Astrocyte (in vitro differentiated cells and primary cell): ENCODE measurements around the gene ACSF3. TPM values are rescaled to one million over a fixed set of nuclear protein-coding genes. Genes with fewer than 3 reads are reported as not detected.

Experiments used
- DNase-seq: peaks from one replicate; pipeline ENCODE4 v3.0.0-alpha.2; 2010; ENCODE audit warnings: low read depth
- FAIRE-seq: peaks from 2 replicates; lab custom pipeline; 2011; peaks lifted over from hg19 to GRCh38; lab: Jason Lieb, UNC
- H2AFZ ChIP-seq: 2 replicates; pipeline ENCODE4 v1.6.0; 2012; ENCODE audit warnings: low read depth, low read length, inconsistent platforms
- H3K27ac ChIP-seq: 2 replicates; pipeline ENCODE4 v1.5.1; 2011; ENCODE audit warnings: low read depth, low read length, inconsistent platforms
- H3K27me3 ChIP-seq: 2 replicates; pipeline ENCODE4 v1.6.0; 2011; ENCODE audit warnings: low read length, inconsistent platforms; ENCODE audit not compliant: insufficient read depth
- H3K36me3 ChIP-seq: 2 replicates; pipeline ENCODE4 v1.5.1; 2011; ENCODE audit warnings: low read length, inconsistent platforms; ENCODE audit not compliant: insufficient read depth
- H3K4me1 ChIP-seq: 2 replicates; pipeline ENCODE4 v1.5.1; 2011; ENCODE audit warnings: low read length, inconsistent platforms; ENCODE audit not compliant: insufficient read depth
- H3K4me2 ChIP-seq: 2 replicates; pipeline ENCODE4 v1.6.0; 2012; ENCODE audit warnings: low read length, inconsistent platforms
- H3K4me3 ChIP-seq: 2 replicates; pipeline ENCODE4 v1.5.1; 2011; ENCODE audit warnings: low read depth, mild to moderate bottlenecking, low read length, inconsistent platforms; ENCODE audit not compliant: insufficient read depth
- H3K79me2 ChIP-seq: 2 replicates; pipeline ENCODE4 v1.6.0; 2012; ENCODE audit warnings: mild to moderate bottlenecking, low read length, inconsistent platforms; ENCODE audit not compliant: insufficient read depth
- H3K9ac ChIP-seq: 2 replicates; pipeline ENCODE4 v1.6.0; 2012; ENCODE audit warnings: mild to moderate bottlenecking, low read length, inconsistent platforms
- H3K9me3 ChIP-seq: 2 replicates; pipeline ENCODE4 v1.5.1; 2012; ENCODE audit warnings: low read depth, mild to moderate bottlenecking, low read length, inconsistent platforms; ENCODE audit not compliant: insufficient read depth
- H4K20me1 ChIP-seq: 2 replicates; pipeline ENCODE4 v1.6.0; 2012; ENCODE audit warnings: low read length, inconsistent platforms; ENCODE audit not compliant: insufficient read depth
- H3K27ac Mint-ChIP-seq: one replicate; pipeline ENCODE4 v1.8.0; 2021; ENCODE audit warnings: mild to moderate bottlenecking, mixed read lengths; ENCODE audit not compliant: unreplicated experiment
- H3K27me3 Mint-ChIP-seq: one replicate; pipeline ENCODE4 v1.8.0; 2021; ENCODE audit warnings: low read depth, mixed read lengths; ENCODE audit not compliant: unreplicated experiment
- H3K36me3 Mint-ChIP-seq: one replicate; pipeline ENCODE4 v1.8.0; 2021; ENCODE audit warnings: low read depth, mixed read lengths; ENCODE audit not compliant: unreplicated experiment
- H3K4me1 Mint-ChIP-seq: one replicate; pipeline ENCODE4 v1.8.0; 2021; ENCODE audit warnings: low read depth, mixed read lengths; ENCODE audit not compliant: unreplicated experiment
- H3K4me3 Mint-ChIP-seq: one replicate; pipeline ENCODE4 v1.8.0; 2021; ENCODE audit warnings: mild to moderate bottlenecking, moderate library complexity, mixed read lengths; ENCODE audit not compliant: unreplicated experiment
- H3K9me3 Mint-ChIP-seq: one replicate; pipeline ENCODE4 v1.8.0; 2021; ENCODE audit warnings: mild to moderate bottlenecking, mixed read lengths; ENCODE audit not compliant: unreplicated experiment
- CTCF ChIP-seq: IDR thresholded peaks from 2 replicates; pipeline ENCODE4 v1.5.1; 2011; ENCODE audit warnings: low read depth, mild to moderate bottlenecking, inconsistent platforms, low read length, moderate library complexity; ENCODE audit not compliant: insufficient read depth
- EZH2 ChIP-seq: IDR thresholded peaks from 2 replicates; pipeline ENCODE4 v1.6.1; 2012; ENCODE audit warnings: mild to moderate bottlenecking, low read length, inconsistent platforms; ENCODE audit not compliant: insufficient read depth
- total RNA-seq: library from RNA; stranded (reverse); gene quantifications from 2 replicates; pipeline ENCODE4 v1.2.1, GENCODE V29; 2021

Gene ACSF3
- total RNA-seq, 1 donor from 2014 or later = 17.0 TPM

- no peak for TF ChIP-seq CTCF
- no peak for TF ChIP-seq EZH2
- Mint-ChIP-seq H3K9me3 (no peaks in the 10 kb centered on the region), H3K4me3 (no peak overlapping the region), H3K36me3 (peaks cover 21% of the 10 kb centered on the region), H3K4me1 (peaks cover 2% of the 10 kb centered on the region), H3K27ac (no peak overlapping the region), H3K27me3 (no peaks in the 10 kb centered on the region)
- no peak overlapping the region for H3K9ac ChIP-seq
- DNase-seq = no peak
- no peak for FAIRE-seq
- peaks cover 3% of the 10 kb centered on the region for H3K36me3 ChIP-seq
- H3K27me3 ChIP-seq = no peaks in the 10 kb centered on the region
- no peak overlapping the region for H3K27ac ChIP-seq
- H3K79me2 ChIP-seq = no peaks in the 10 kb centered on the region
- H4K20me1 ChIP-seq = peaks cover 5% of the 10 kb centered on the region
- no peak overlapping the region for H3K4me3 ChIP-seq
- H3K4me1 ChIP-seq = no peaks in the 10 kb centered on the region
- no peak overlapping the region for H3K4me2 ChIP-seq
- peaks cover 4% of the 10 kb centered on the region for H3K9me3 ChIP-seq
- H2AFZ ChIP-seq = no peak overlapping the region
Observed at GRCh38 chr16:89123001-89123830, 29.6 kb downstream of the ACSF3 start.

GRCh38 chr16:89123831-89124100 lies 30.1 kb downstream of the ACSF3 start:
- Histone ChIP-seq H3K27me3 (no peaks in the 10 kb centered on the region), H3K4me2 (no peak overlapping the region), H3K4me1 (no peaks in the 10 kb centered on the region), H2AFZ (no peak overlapping the region), H3K9me3 (peaks cover 4% of the 10 kb centered on the region), H3K79me2 (no peaks in the 10 kb centered on the region), H3K27ac (no peak overlapping the region), H3K9ac (no peak overlapping the region), H3K4me3 (no peak overlapping the region), H4K20me1 (no peaks in the 10 kb centered on the region), H3K36me3 (peaks cover 3% of the 10 kb centered on the region)
- no peak for DNase-seq
- no peak overlapping the region for H3K27ac Mint-ChIP-seq
- H3K36me3 Mint-ChIP-seq = peaks cover 21% of the 10 kb centered on the region
- no peak for TF ChIP-seq CTCF
- TF ChIP-seq EZH2 = no peak
- no peaks in the 10 kb centered on the region for H3K27me3 Mint-ChIP-seq
- no peak overlapping the region for H3K4me3 Mint-ChIP-seq
- FAIRE-seq = no peak
- H3K9me3 Mint-ChIP-seq = no peaks in the 10 kb centered on the region
- no peaks in the 10 kb centered on the region for H3K4me1 Mint-ChIP-seq

GRCh38 chr16:89129378-89129777 lies 35.7 kb downstream of the ACSF3 start:
- TF ChIP-seq CTCF = no peak
- no peak for TF ChIP-seq EZH2
- H3K27me3 Mint-ChIP-seq = no peaks in the 10 kb centered on the region
- Histone ChIP-seq H3K79me2 (no peaks in the 10 kb centered on the region), H3K27me3 (no peaks in the 10 kb centered on the region), H3K4me2 (no peak overlapping the region), H3K36me3 (peaks cover 3% of the 10 kb centered on the region), H3K9me3 (peaks cover 4% of the 10 kb centered on the region), H3K4me1 (no peaks in the 10 kb centered on the region), H4K20me1 (peaks cover 4% of the 10 kb centered on the region), H2AFZ (no peak overlapping the region), H3K9ac (no peak overlapping the region), H3K27ac (no peak overlapping the region), H3K4me3 (no peak overlapping the region)
- H3K27ac Mint-ChIP-seq = no peak overlapping the region
- peaks cover 2% of the 10 kb centered on the region for H3K9me3 Mint-ChIP-seq
- DNase-seq (no peak), FAIRE-seq (no peak)
- H3K4me1 Mint-ChIP-seq = no peaks in the 10 kb centered on the region
- no peak overlapping the region for H3K4me3 Mint-ChIP-seq
- H3K36me3 Mint-ChIP-seq = peaks cover 23% of the 10 kb centered on the region
